ENCODE measurements around the gene NOL4L.

NOL4L gene

GRCh38 chr20:32521780-32522525 lies 63.2 kb downstream of the NOL4L start:
- DNase-seq = peak; percentile 48

GRCh38 chr20:32520927-32521203 lies 64.3 kb downstream of the NOL4L start:
- no peak for DNase-seq

- DNase-seq = no peak
Observed at GRCh38 chr20:32519381-32519730, 65.8 kb downstream of the NOL4L start.

GRCh38 chr20:32518593-32519380 lies 66.3 kb downstream of the NOL4L start:
- DNase-seq = no peak

GRCh38 chr20:32517914-32518592 lies 67.1 kb downstream of the NOL4L start:
- DNase-seq = no peak

- no peak for DNase-seq
Observed at GRCh38 chr20:32517518-32517873, 67.6 kb downstream of the NOL4L start.

GRCh38 chr20:32516583-32517517 lies 68.3 kb downstream of the NOL4L start:
- DNase-seq = no peak

- no peak for DNase-seq
Observed at GRCh38 chr20:32515631-32516101, 69.5 kb downstream of the NOL4L start.

- DNase-seq = no peak
Observed at GRCh38 chr20:32514760-32515159, 70.4 kb downstream of the NOL4L start.

GRCh38 chr20:32513031-32513866 lies 71.9 kb downstream of the NOL4L start:
- no peak for DNase-seq

- DNase-seq = no peak
Observed at GRCh38 chr20:32512047-32512385, 73.1 kb downstream of the NOL4L start.

- DNase-seq = no peak
Observed at GRCh38 chr20:32511358-32512046, 73.6 kb downstream of the NOL4L start.

- DNase-seq = no peak
Observed at GRCh38 chr20:32510601-32511357, 74.4 kb downstream of the NOL4L start.

GRCh38 chr20:32510120-32510600 lies 75.0 kb downstream of the NOL4L start:
- DNase-seq = no peak

GRCh38 chr20:32509639-32510066 lies 75.5 kb downstream of the NOL4L start:
- no peak for DNase-seq

GRCh38 chr20:32508775-32509119 lies 76.4 kb downstream of the NOL4L start:
- no peak for DNase-seq

- no peak for DNase-seq
Observed at GRCh38 chr20:32507998-32508774, 76.9 kb downstream of the NOL4L start.

- no peak for DNase-seq
Observed at GRCh38 chr20:32506721-32507120, 78.4 kb downstream of the NOL4L start.

GRCh38 chr20:32505723-32506473 lies 79.2 kb downstream of the NOL4L start:
- DNase-seq = no peak
